ENCODE data around the gene ENTHD1. TPM values are rescaled to one million over a fixed set of nuclear protein-coding genes. Genes with fewer than 3 reads are reported as not detected.

The ENTHD1 gene
- total RNA-seq, 2 experiments from 2014 or later, result 0.47 TPM; not detected in 1

- Mint-ChIP-seq H3K9me3 (no peaks in the 10 kb centered on the region), H3K27me3 (no peaks in the 10 kb centered on the region), H3K4me3 (no peak overlapping the region), H3K27ac (no peak overlapping the region), H3K4me1 (ENCODE audit: low read depth) (peaks cover 8% of the 10 kb centered on the region), H3K36me3 (ENCODE audit: low read depth) (no peaks in the 10 kb centered on the region)
- DNase-seq (no peak), ATAC-seq (ENCODE audit: poor library complexity) (no peak)
- POLR2A ChIA-PET, result no interaction called here
- peaks cover 5% of the 10 kb centered on the region for H3K4me1 ChIP-seq (ENCODE audit: insufficient read depth, low read length)
- intact Hi-C loops (cut with DNase I, micrococcal nuclease), result no loop called here
- H3K27me3 ChIP-seq (ENCODE audit: control insufficient read depth in 1 of 2, insufficient read depth in 2 of 2, low read length in 2 of 2), result no peaks in the 10 kb centered on the region
- H3K36me3 ChIP-seq (ENCODE audit: insufficient read depth, low read length), result no peaks in the 10 kb centered on the region
- no peak for TF ChIP-seq CTCF (IDR thresholded peaks at IDR 0.05)
- CTCF ChIA-PET, result interaction anchor here (1.1 kb wide), 1 partner anchor 191 kb away, joined by 3 read pairs; no protein-coding TSS in a partner anchor
- H3K4me3 ChIP-seq (ENCODE audit: low read length), result no peak overlapping the region
- H3K9me3 ChIP-seq (ENCODE audit: control insufficient read depth in 1 of 2, insufficient read depth in 1 of 2, low read length in 2 of 2), result no peaks in the 10 kb centered on the region
- no peak overlapping the region for H3K27ac ChIP-seq (ENCODE audit: low read depth in 1 of 2, low read length in 2 of 2)
These were observed 108.3 kb downstream of the ENTHD1 start for GRCh38 chr22:39785232-39785631.

- H3K4me1 Mint-ChIP-seq (ENCODE audit: low read depth), result peaks cover 47% of the 10 kb centered on the region
- H3K9me3 Mint-ChIP-seq, result no peaks in the 10 kb centered on the region
- ATAC-seq (ENCODE audit: poor library complexity) (no peak), DNase-seq (no peak)
- no peaks in the 10 kb centered on the region for H3K36me3 Mint-ChIP-seq (ENCODE audit: low read depth)
- Histone ChIP-seq H3K27ac (ENCODE audit: low read depth in 1 of 2, low read length in 2 of 2) (no peak overlapping the region), H3K36me3 (ENCODE audit: insufficient read depth, low read length) (no peaks in the 10 kb centered on the region), H3K4me3 (ENCODE audit: low read length) (no peak overlapping the region), H3K9me3 (ENCODE audit: control insufficient read depth in 1 of 2, insufficient read depth in 1 of 2, low read length in 2 of 2) (no peaks in the 10 kb centered on the region), H3K27me3 (ENCODE audit: control insufficient read depth in 1 of 2, insufficient read depth in 2 of 2, low read length in 2 of 2) (no peaks in the 10 kb centered on the region), H3K4me1 (ENCODE audit: insufficient read depth, low read length) (peaks cover 11% of the 10 kb centered on the region)
- H3K4me3 Mint-ChIP-seq, result peak overlapping the region; percentile 46
- no peak for TF ChIP-seq CTCF (IDR thresholded peaks at IDR 0.05)
- H3K27me3 Mint-ChIP-seq, result no peaks in the 10 kb centered on the region
- POLR2A ChIA-PET, result interaction anchor here (1.4 kb wide), 1 partner anchor 146 kb away, joined by 4 read pairs; no protein-coding TSS in a partner anchor
- intact Hi-C loops (cut with DNase I, micrococcal nuclease), result no loop called here
- CTCF ChIA-PET, result no interaction called here
- H3K27ac Mint-ChIP-seq, result no peak overlapping the region
These were observed 115.7 kb downstream of the ENTHD1 start for GRCh38 chr22:39777716-39778454.

GRCh38 chr22:39776295-39777009 lies 117.1 kb downstream of the ENTHD1 start:
- no peak for DNase-seq
- no peak overlapping the region for H3K4me3 Mint-ChIP-seq
- Histone ChIP-seq H3K27me3 (ENCODE audit: control insufficient read depth in 1 of 2, insufficient read depth in 2 of 2, low read length in 2 of 2) (no peaks in the 10 kb centered on the region), H3K4me3 (ENCODE audit: low read length) (no peak overlapping the region), H3K27ac (ENCODE audit: low read depth in 1 of 2, low read length in 2 of 2) (no peak overlapping the region), H3K36me3 (ENCODE audit: insufficient read depth, low read length) (no peaks in the 10 kb centered on the region), H3K9me3 (ENCODE audit: control insufficient read depth in 1 of 2, insufficient read depth in 1 of 2, low read length in 2 of 2) (no peaks in the 10 kb centered on the region), H3K4me1 (ENCODE audit: insufficient read depth, low read length) (peaks cover 11% of the 10 kb centered on the region)
- no peak for TF ChIP-seq CTCF (IDR thresholded peaks at IDR 0.05)
- H3K9me3 Mint-ChIP-seq, result peaks cover 3% of the 10 kb centered on the region
- H3K27ac Mint-ChIP-seq, result no peak overlapping the region
- ChIA-PET POLR2A (interaction anchor here (0.6 to 1.4 kb wide), 2 partner anchors 64 to 147 kb away, joined by 3 to 4 read pairs; no protein-coding TSS in a partner anchor), CTCF (interaction anchor here (1.2 to 1.3 kb wide), 2 partner anchors 11 to 28 kb away, joined by 3 to 4 read pairs; no protein-coding TSS in a partner anchor)
- no peak for ATAC-seq (ENCODE audit: poor library complexity)
- intact Hi-C loops (cut with DNase I, micrococcal nuclease), result no loop called here
- no peaks in the 10 kb centered on the region for H3K27me3 Mint-ChIP-seq
- no peaks in the 10 kb centered on the region for H3K36me3 Mint-ChIP-seq (ENCODE audit: low read depth)
- peaks cover 51% of the 10 kb centered on the region for H3K4me1 Mint-ChIP-seq (ENCODE audit: low read depth)

All from CD4-positive, alpha-beta T cell (primary cell).